GM21717 (cell line): ENCODE results near the gene PELI3.
"Not testable (repeated sequence)": the region's sequence is repeated elsewhere in the genome, so short reads cannot be mapped to it uniquely, and the experiment has no call there.

Experiments
- ATAC-seq: cut with Tn5 transposase; IDR thresholded peaks from one replicate; pipeline ENCODE4 v1.9.1; 2021; ENCODE audit warnings: mild to moderate bottlenecking, moderate library complexity; ENCODE audit not compliant: unreplicated experiment

PELI3 gene

DNA sequence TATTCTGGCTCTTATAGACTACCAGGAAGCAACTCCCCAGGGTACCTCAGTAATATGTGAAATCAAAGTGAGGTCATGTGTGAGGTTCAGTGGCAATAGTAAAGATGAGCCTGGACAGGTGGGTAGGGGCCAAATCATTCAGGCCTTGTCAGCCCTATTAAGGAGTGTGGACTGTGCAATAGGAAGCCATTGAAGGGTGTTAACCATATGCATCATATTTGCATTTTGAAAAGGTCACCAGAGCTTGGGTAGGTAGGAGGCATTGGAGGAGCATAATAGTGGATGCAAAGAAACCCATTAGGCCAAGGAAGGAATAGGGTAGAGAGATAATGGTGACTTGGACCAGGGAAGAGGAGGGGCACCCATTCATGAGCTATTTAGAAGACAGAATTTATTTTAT is 19.7 kb upstream of the PELI3 start:
- ATAC-seq = no peak

DNA sequence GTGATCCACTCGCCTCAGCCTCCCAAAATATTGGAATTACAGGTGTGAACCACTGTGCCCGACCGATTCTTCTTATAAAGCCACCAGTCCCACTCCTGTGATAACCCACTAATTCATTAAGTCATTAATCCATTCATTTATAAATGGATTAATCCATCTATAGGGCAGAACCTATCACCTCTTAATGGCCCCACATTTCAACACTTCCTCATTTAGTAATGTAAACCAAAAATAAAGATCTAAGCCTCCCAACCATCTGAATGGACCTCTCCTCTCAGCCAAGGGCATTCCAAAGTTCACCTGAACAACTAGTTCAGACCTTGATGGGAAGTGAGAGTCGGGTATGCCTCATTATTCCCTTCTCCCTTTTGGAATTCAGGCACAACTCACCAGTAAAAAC is 18.2 kb upstream of the PELI3 start:
- no peak for ATAC-seq

DNA sequence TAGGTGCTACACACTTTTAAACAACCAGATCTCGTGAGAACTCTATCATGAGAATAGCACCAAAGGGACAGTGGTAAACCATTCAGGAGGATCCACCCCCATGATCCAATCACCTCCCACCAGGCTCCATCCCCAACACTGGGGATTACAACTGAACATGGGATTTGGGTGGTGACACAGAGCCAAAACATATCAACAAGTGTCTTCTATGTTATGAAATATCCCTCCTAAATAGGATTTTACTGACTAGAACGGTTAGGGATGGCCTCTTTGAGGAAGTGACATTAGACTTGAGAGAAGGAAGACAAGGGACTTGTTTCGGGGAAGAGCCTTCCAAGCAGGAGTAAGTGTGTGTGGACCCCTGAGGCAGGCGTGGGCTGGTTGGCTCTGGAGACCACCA is 16.1 kb upstream of the PELI3 start:
- no peak for ATAC-seq

- ATAC-seq = no peak
These were observed 15.0 kb upstream of the PELI3 start for GRCh38 chr11:66451663-66452062.

- no peak for ATAC-seq
These were observed 12.5 kb upstream of the PELI3 start for GRCh38 chr11:66454247-66454646.

DNA sequence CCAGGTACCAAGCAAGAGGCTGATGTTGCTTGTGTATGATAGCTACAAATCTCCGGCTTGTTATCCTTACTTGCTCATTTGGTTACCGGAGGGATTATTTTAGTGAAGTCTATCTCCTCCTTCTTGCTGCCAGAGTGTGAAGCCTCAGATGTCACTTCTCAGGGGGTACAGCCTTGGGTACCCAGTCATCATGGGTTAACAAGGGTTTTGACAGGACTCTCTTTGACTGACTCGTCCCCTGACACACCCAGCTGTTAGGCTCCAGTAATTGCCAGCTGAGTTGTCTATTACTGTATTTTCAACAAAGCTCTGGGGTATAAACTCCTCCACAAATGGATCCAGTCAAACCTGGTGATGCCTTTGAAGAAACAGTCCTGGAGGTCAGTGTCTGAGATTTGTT is 11.9 kb upstream of the PELI3 start:
- no peak for ATAC-seq

GRCh38 chr11:66457826-66458225 is 8.9 kb upstream of the PELI3 start:
- ATAC-seq = no peak

GRCh38 chr11:66459138-66459778 is 7.4 kb upstream of the PELI3 start:
- ATAC-seq = no peak

GRCh38 chr11:66462010-66462409 is 4.7 kb upstream of the PELI3 start:
- ATAC-seq = no peak

GRCh38 chr11:66462911-66463310 is 3.8 kb upstream of the PELI3 start:
- no peak for ATAC-seq

- ATAC-seq = not testable (repeated sequence)
These were observed 2.6 kb upstream of the PELI3 start for GRCh38 chr11:66464116-66464515.

GRCh38 chr11:66464916-66465315 is 1.8 kb upstream of the PELI3 start:
- ATAC-seq = no peak

DNA sequence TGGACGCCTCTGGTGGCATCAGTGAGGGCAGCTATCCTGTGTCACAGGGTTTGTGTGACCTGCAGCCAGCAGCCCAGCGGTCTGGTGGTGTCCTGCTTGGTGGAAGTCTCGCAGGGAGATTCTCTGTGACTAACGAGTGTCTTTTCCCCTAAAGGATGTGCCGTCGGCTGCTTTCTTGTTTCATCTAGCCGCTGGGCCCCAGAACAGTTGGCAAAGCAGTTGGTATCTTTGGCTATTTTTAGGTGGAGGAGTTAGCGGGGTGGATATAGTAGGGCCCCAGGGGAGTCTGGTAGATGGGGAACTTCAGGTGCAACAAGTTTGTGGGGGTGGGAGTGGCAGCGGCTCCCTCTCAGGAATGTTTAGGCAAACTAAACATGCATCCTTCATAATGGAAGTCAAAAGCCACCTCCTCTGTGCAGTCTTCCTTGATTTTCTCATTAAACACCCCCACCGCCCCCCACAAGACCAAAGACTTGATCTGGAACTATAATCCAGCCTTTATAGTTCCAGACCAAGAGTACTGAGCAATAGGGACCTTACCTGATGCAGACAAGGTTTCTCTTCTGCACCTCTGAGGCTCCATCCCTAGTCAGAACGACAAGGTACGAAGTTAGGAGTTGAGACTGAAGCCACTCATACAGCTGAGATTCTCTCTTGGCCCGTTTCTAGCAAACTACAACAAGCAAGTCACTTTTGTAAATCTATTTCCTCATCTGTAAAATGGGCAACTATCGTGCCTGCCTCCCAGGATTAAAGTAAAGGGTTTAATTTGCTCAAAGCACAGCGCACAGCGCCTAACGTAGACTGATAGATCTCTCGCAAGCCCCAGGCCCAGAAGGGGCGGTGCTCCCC is 1.1 kb upstream of the PELI3 start:
- no peak for ATAC-seq

DNA sequence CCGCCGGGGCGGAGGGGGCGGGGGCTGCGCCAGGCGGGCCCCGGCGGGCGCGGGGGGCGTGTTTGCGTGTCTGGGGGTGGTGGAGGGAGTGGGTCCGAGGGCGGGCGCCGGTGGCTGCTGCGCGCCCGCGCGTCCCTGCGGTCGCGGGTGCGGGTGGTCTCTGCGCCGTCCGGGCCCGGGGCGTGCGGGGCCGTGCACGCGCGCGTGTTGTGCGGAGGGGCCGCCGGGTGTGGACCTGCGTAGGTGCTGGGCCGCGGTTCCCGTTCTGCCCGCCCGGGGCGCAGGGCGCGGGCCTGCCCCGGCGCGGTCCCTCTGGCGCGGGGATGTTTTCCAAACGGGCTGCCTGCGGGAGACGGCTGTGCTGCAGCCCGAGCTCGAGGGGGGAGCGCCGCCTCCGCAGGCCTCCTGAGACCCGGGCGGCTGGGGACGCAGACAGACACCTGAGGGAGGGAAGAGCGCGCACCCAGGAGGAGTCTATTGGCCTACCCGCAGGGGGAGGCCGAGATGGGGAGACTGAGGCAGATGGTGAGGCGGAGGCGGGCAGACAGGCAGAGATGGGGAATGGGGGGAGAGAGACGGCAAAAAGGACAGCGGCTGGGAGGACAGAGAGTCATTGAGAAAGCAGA is 442 bp downstream of the PELI3 start:
- peak; percentile 20 for ATAC-seq

DNA sequence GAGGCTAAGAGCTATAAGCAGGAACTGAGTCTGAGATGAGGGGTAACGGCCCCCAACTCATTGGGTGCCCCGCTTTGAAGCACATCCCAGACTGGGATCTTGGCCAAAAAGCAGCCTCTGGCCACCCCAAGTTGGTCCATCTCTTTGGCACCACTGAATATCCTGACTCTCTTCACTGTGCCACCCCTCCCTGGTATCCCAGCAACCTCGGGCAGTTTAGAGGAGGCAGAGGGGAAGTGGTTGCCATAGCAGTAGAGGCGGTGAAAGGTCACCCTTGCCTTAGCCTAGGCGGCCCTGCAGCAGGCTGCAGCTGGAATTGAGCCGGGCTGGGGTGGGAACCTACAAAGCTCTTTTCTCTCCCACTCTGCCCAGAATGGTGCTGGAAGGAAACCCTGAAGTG is 1.1 kb downstream of the PELI3 start:
- ATAC-seq = no peak

DNA sequence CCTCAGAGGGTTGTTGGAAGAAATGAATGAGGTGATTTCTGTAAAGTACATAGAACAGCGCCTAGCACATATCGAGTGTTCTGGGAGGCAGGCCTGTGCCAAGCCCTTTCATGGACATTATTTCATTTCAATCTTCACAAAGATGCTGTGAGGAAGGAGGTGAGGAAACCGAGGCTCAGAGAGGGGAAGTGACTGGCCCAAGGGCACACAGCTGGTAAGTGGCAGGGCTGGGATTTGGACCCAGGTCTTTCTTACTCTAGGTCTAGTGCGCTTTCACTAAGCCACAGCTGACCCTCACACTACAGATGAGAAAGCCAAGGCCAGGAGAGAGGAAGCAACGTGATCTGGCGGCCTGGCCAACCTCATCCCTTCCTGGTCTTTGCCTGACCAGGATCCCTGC is 2.0 kb downstream of the PELI3 start:
- ATAC-seq = no peak

GRCh38 chr11:66469441-66469840 is 2.7 kb downstream of the PELI3 start:
- no peak for ATAC-seq

- no peak for ATAC-seq
These were observed 3.3 kb downstream of the PELI3 start for GRCh38 chr11:66470015-66470414.

GRCh38 chr11:66471142-66471541 is 4.4 kb downstream of the PELI3 start:
- no peak for ATAC-seq

DNA sequence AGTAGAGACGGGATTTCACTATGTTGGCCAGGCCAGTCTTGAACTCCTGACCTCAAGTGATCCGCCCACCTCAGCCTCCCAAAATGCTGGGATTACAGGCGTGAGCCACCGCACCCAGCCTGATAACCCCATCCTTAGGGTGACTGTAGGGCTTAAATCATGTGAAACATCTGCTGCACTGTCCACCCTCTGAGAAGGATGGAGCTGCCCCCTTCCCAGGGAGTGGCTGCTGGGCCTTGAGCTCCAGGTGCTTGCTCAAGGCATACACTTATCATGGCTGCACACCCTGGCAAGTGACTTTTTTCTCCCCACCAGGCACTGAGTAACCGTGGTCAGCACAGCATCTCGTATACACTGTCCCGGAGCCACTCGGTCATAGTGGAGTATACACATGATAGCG is 5.3 kb downstream of the PELI3 start:
- ATAC-seq = no peak

GRCh38 chr11:66473167-66473566 is 6.5 kb downstream of the PELI3 start:
- no peak for ATAC-seq
